PC-3 (cell line): ENCODE data around the gene IL3RA. TPM values are rescaled to one million over a fixed set of nuclear protein-coding genes. Genes with fewer than 3 reads are reported as not detected.

ENCODE experiments used
- ATAC-seq: fragments of 200-7000 bp; cut with Tn5 transposase; 2 replicates; pipeline ENCODE4 v1.9.1; 2020; ENCODE audit warnings: mild to moderate bottlenecking, moderate library complexity
- Bru-seq: library from RNA; stranded (reverse); fragments of 400-500 nt; gene quantifications from one replicate; lab custom pipeline; 2021; lab: Mats Ljungman, UMichigan
- BruChase-seq, 2 experiments: library from RNA; stranded (reverse); fragments of 400-500 nt; gene quantifications; one replicate each; lab custom pipeline; 2021; lab: Mats Ljungman, UMichigan
- BruUV-seq: library from RNA; stranded (reverse); fragments of 400-500 nt; replicated peaks from 2 replicates; lab custom pipeline; 2021; lab: Mats Ljungman, UMichigan
- CTCF ChIA-PET: fragments of 300-600 bp; sonication (Branson Sonifier 250); formaldehyde crosslinking; loops from one replicate; lab custom pipeline; 2022; ENCODE audit warnings: antibody characterized with exemption; lab: Charles Lee
- POLR2A ChIA-PET: fragments of 300-600 bp; sonication (Branson Sonifier 250); formaldehyde crosslinking; loops from one replicate; lab custom pipeline; 2022; ENCODE audit warnings: antibody characterized with exemption; ENCODE audit not compliant: unreplicated experiment; lab: Charles Lee
- DNase-seq: peaks from one replicate; pipeline ENCODE4 v3.0.0-alpha.2; 2015
- H2AFZ ChIP-seq: fragments of 300-600 bp; sonication (generic); 2 replicates; pipeline ENCODE4 v1.6.0; 2016; ENCODE audit warnings: antibody characterized with exemption, low read length
- H3F3A ChIP-seq: fragments of 300-600 bp; sonication (generic); one replicate; pipeline ENCODE4 v1.6.0; 2017; ENCODE audit warnings: antibody characterized with exemption, low read length, control low read depth, mild to moderate bottlenecking; ENCODE audit not compliant: unreplicated experiment
- H3K27ac ChIP-seq: fragments of 300-600 bp; sonication (generic); 2 replicates; pipeline ENCODE4 v1.5.1; 2016; ENCODE audit warnings: mild to moderate bottlenecking, low read length
- H3K27me3 ChIP-seq: fragments of 300-600 bp; sonication (generic); 2 replicates; pipeline ENCODE4 v1.6.1; 2016; ENCODE audit warnings: low read length, mixed read lengths
- H3K36me3 ChIP-seq: fragments of 300-600 bp; sonication (generic); 2 replicates; pipeline ENCODE4 v1.6.1; 2016; ENCODE audit warnings: low read depth, mixed run types, low read length, mixed read lengths
- H3K4me1 ChIP-seq: fragments of 300-600 bp; sonication (generic); 2 replicates; pipeline ENCODE4 v1.5.1; 2016; ENCODE audit warnings: low read length; ENCODE audit not compliant: insufficient read depth
- H3K4me2 ChIP-seq: fragments of 300-600 bp; sonication (generic); 2 replicates; pipeline ENCODE4 v1.6.0; 2016; ENCODE audit warnings: low read length
- H3K4me3 ChIP-seq: fragments of 300-600 bp; sonication (generic); 2 replicates; pipeline ENCODE4 v1.5.1; 2016; ENCODE audit warnings: mild to moderate bottlenecking, low read length, mixed read lengths
- H3K79me2 ChIP-seq: fragments of 300-600 bp; sonication (generic); 2 replicates; pipeline ENCODE4 v1.6.1; 2017; ENCODE audit warnings: low read length, mixed read lengths
- H3K9ac ChIP-seq: fragments of 300-600 bp; sonication (generic); 2 replicates; pipeline ENCODE4 v1.6.0; 2016; ENCODE audit warnings: mild to moderate bottlenecking, low read length
- H3K9me2 ChIP-seq: fragments of 300-600 bp; sonication (generic); replicated peaks from 2 replicates; pipeline ENCODE4 v1.6.1; 2016; ENCODE audit warnings: mixed run types, low read length, mixed read lengths
- H3K9me3 ChIP-seq: fragments of 300-600 bp; sonication (generic); 2 replicates; pipeline ENCODE4 v1.6.1; 2016; ENCODE audit warnings: low read length, mixed read lengths
- H4K20me1 ChIP-seq: fragments of 300-600 bp; sonication (generic); 2 replicates; pipeline ENCODE4 v1.6.1; 2016; ENCODE audit warnings: low read length, mixed read lengths
- EZH2 ChIP-seq: fragments of 300-600 bp; sonication (generic); IDR thresholded peaks from one replicate; pipeline ENCODE4 v1.6.1; 2017; ENCODE audit warnings: antibody characterized with exemption, mild to moderate bottlenecking, low read length; ENCODE audit not compliant: unreplicated experiment
- EZH2phosphoT487 ChIP-seq: fragments of 300-600 bp; sonication (generic); IDR thresholded peaks from 2 replicates; pipeline ENCODE4 v1.6.1; 2018; ENCODE audit warnings: mild to moderate bottlenecking, antibody characterized with exemption, low read length, borderline replicate concordance
- intact Hi-C: fragments of 100-400 bp; cut with micrococcal nuclease; formaldehyde crosslinking; loops from 2 replicates; pipeline ENCODE4 v1.9.0; 2023
- long read RNA-seq: library from polyadenylated mRNA; unstranded; transcript quantifications from one replicate; pipeline ENCODE4 v2.0.0, GENCODE V29; 2021; ENCODE audit not compliant: unreplicated experiment
- total RNA-seq: library from RNA; depleted of rRNA; stranded (reverse); fragments of >200 nt; gene quantifications from 2 replicates; pipeline ENCODE4 v1.2.3, GENCODE V29; 2014; rRNA removed
- TF ChIP-seq, protein P1 (sequence below): fragments of 300-600 bp; sonication (generic); conservative IDR thresholded peaks from 2 replicates; pipeline ENCODE4 v1.5.1; 2017; ENCODE audit warnings: antibody characterized with exemption, low read depth, mild to moderate bottlenecking, low read length

The IL3RA gene
- total RNA-seq (not detected in 2 replicates), Bru-seq, nascent RNA (percentile 4 among the genes with signal in this experiment), BruChase-seq, experiment 1, labeled RNA remaining after a 6-hour chase (not detected), BruChase-seq, experiment 2, labeled RNA remaining after a 2-hour chase (not detected)
- long read RNA-seq, partial matches to known transcripts: 1 of 1 reads
- long read RNA-seq, other reads (novel, unspliced or antisense): 0 of 1 reads

DNA sequence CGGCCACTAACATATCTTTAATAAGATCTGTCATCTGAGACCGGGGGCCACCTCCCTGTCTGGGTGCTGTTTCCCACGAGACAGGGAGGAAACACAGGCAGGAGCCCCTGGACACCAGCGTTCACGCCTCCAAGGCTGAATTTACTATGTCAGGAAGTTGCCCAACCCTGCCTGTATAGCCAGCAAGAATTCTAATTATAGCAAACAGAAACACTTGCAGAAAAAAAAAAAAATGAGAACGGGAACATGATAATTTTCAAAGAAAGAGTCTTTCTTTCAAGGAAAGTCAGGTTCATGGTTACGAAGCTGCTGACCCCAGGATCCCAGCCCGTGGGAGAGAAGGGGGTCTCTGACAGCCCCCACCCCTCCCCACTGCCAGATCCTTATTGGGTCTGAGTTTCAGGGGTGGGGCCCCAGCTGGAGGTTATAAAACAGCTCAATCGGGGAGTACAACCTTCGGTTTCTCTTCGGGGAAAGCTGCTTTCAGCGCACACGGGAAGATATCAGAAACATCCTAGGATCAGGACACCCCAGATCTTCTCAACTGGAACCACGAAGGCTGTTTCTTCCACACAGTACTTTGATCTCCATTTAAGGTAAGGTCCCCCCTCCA, at the start of gene IL3RA:
Gene IL3RA, plus strand, starts transcription at position 455 of the 613 bp plus-strand sequence. CDS start 4,981 bp downstream, outside the sequence.
- Histone ChIP-seq H3K79me2 (no peaks in the 10 kb centered on the region), H3K4me3 (peak within 1 kb of the TSS; percentile 39), H3K27me3 (no peaks in the 10 kb centered on the region), H3K9me2 (no peaks in the 10 kb centered on the region), H3K9me3 (no peaks in the 10 kb centered on the region), H3K4me1 (no peaks in the 10 kb centered on the region), H3K27ac (no peak within 1 kb of the TSS), H3F3A (no peaks in the 10 kb centered on the region), H3K9ac (no peak within 1 kb of the TSS), H3K4me2 (peak within 1 kb of the TSS; percentile 69), H4K20me1 (no peaks in the 10 kb centered on the region), H2AFZ (0 out of 2 replicates have a peak within 1 kb of the TSS, but pooled peaks have one; percentile 40), H3K36me3 (no peaks in the 10 kb centered on the region)
- ChIA-PET POLR2A (no interaction called here), CTCF (no interaction called here)
- ATAC-seq (no peak), DNase-seq (no peak)
- no TSS peak for BruUV-seq
- TF ChIP-seq EZH2phosphoT487: no peak
- no peak for TF ChIP-seq EZH2
- intact Hi-C loops: no loop called here

DNA sequence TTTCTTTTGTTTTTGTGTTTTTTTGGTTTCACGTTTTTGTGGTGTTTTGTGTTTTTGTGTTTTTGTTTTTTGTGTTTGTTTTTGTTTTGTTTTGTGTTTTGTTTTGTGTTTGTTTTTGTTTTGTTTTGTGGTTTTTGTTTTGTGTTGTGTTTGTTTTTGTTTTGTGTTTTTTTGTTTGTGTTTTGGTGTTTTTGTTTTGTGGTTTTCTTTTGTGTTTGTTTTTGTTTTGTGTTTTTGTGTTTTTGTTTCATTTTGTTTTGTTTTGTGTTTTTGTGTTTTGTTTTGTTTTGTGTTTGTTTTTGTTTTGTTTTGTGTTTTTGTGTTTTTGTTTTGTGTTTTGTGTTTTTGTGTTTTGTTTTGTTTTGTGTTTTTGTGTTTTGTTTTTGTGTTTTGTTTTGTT, 47.0 kb upstream of the IL3RA start:
- POLR2A ChIA-PET: no interaction called here

DNA sequence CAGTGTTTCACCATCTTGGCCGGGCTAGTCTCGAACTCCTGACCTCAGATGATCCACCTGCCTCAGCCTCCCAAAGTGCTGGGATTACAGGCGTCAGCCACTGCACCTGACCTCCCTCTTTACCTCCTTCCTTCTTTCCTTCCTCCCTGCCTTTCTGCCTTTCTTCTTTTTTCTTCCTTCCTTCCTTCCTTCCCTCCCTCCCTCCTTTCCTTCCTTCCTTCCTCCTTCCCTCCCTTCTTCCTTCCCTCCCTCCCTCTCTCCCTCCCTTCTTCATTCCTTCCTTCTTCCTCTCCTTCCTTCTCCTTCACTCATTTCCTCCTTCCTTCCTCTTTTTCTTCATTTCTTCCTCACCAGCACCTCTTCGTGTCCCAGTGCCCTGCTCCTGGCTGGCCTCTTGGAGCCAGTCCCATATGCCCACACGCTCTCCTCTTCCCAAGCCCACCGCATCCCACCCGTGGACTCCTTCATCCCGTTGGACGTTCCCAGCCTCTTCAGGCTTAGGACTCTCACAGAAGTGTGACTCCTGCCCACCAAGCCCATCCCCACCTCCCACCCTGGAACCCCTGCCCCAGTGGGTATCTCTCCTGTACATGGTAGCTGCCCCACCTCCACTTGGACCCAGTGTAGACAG, 45.4 kb upstream of the IL3RA start:
- TF ChIP-seq, protein P1, sequence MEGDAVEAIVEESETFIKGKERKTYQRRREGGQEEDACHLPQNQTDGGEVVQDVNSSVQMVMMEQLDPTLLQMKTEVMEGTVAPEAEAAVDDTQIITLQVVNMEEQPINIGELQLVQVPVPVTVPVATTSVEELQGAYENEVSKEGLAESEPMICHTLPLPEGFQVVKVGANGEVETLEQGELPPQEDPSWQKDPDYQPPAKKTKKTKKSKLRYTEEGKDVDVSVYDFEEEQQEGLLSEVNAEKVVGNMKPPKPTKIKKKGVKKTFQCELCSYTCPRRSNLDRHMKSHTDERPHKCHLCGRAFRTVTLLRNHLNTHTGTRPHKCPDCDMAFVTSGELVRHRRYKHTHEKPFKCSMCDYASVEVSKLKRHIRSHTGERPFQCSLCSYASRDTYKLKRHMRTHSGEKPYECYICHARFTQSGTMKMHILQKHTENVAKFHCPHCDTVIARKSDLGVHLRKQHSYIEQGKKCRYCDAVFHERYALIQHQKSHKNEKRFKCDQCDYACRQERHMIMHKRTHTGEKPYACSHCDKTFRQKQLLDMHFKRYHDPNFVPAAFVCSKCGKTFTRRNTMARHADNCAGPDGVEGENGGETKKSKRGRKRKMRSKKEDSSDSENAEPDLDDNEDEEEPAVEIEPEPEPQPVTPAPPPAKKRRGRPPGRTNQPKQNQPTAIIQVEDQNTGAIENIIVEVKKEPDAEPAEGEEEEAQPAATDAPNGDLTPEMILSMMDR: no peak
- TF ChIP-seq EZH2phosphoT487 (no peak), EZH2 (no peak)
- H2AFZ ChIP-seq: no peak overlapping the region
- no peaks in the 10 kb centered on the region for H3K9me3 ChIP-seq
- no peaks in the 10 kb centered on the region for H3K27me3 ChIP-seq
- H3K9me2 ChIP-seq: no peaks in the 10 kb centered on the region
- ChIA-PET POLR2A (no interaction called here), CTCF (no interaction called here)
- no peaks in the 10 kb centered on the region for H3K36me3 ChIP-seq
- intact Hi-C loops: no loop called here
- BruUV-seq: no TSS peak
- H3F3A ChIP-seq: no peaks in the 10 kb centered on the region
- no peak for ATAC-seq
- no peaks in the 10 kb centered on the region for H3K4me1 ChIP-seq
- no peak overlapping the region for H3K27ac ChIP-seq
- DNase-seq: no peak
- no peak overlapping the region for H3K9ac ChIP-seq
- no peaks in the 10 kb centered on the region for H3K79me2 ChIP-seq
- no peak overlapping the region for H3K4me3 ChIP-seq
- no peaks in the 10 kb centered on the region for H4K20me1 ChIP-seq
- H3K4me2 ChIP-seq: no peak overlapping the region

More for the DNA sequence above, 47.0 kb upstream of the IL3RA start:
- no peaks in the 10 kb centered on the region for H3K4me1 ChIP-seq
- H3K9me3 ChIP-seq: no peaks in the 10 kb centered on the region
- H3K79me2 ChIP-seq: no peaks in the 10 kb centered on the region
- H3K9ac ChIP-seq: no peak overlapping the region
- H3K9me2 ChIP-seq: no peaks in the 10 kb centered on the region
- H3K27me3 ChIP-seq: no peaks in the 10 kb centered on the region
- TF ChIP-seq EZH2phosphoT487: no peak
- no peak for TF ChIP-seq EZH2
- TF ChIP-seq, protein P1: no peak
- DNase-seq: no peak
- H2AFZ ChIP-seq: no peak overlapping the region
- H3K4me2 ChIP-seq: no peak overlapping the region
- H3K27ac ChIP-seq: no peak overlapping the region
- no peak overlapping the region for H3K4me3 ChIP-seq
- no peaks in the 10 kb centered on the region for H3K36me3 ChIP-seq
- no peaks in the 10 kb centered on the region for H4K20me1 ChIP-seq
- intact Hi-C loops: no loop called here
- no TSS peak for BruUV-seq
- H3F3A ChIP-seq: no peaks in the 10 kb centered on the region
- CTCF ChIA-PET: no interaction called here
- no peak for ATAC-seq
